WTC11 (cell line): ENCODE data around the gene TIPARP.

Experiments
- CTCF ChIP-seq: fragments of 200-600 bp; IDR thresholded peaks from 2 replicates; pipeline ENCODE4 v1.8.0; 2022; ENCODE audit warnings: antibody characterized with exemption
- IRF2 ChIP-seq: sonication (generic); formaldehyde crosslinking; IDR thresholded peaks from 2 replicates; pipeline ENCODE4 v1.8.0; 2022; ENCODE audit warnings: low read depth, missing genetic modification reagents, borderline replicate concordance
- JUN ChIP-seq: sonication (generic); formaldehyde crosslinking; IDR thresholded peaks from 2 replicates; pipeline ENCODE4 v1.8.0; 2023; ENCODE audit warnings: mild to moderate bottlenecking, missing genetic modification reagents
- NFYB ChIP-seq: sonication (generic); formaldehyde crosslinking; conservative IDR thresholded peaks from 2 replicates; pipeline ENCODE4 v1.8.0; 2022; ENCODE audit warnings: low read depth, missing genetic modification reagents
- TCF7 ChIP-seq: sonication (generic); formaldehyde crosslinking; IDR thresholded peaks from 2 replicates; pipeline ENCODE4 v1.8.0; 2022; ENCODE audit warnings: mild to moderate bottlenecking, low read depth, missing genetic modification reagents, moderate library complexity
- ZNF512 ChIP-seq: sonication (generic); formaldehyde crosslinking; IDR thresholded peaks from 2 replicates; pipeline ENCODE4 v1.8.1; 2022; ENCODE audit warnings: missing genetic modification reagents, borderline replicate concordance

- TF ChIP-seq JUN (no peak), IRF2 (CRISPR knock-in tag) (no peak), CTCF (no peak), NFYB (CRISPR knock-in tag) (no peak), ZNF512 (no peak), TCF7 (CRISPR knock-in tag) (no peak)
Measured at GRCh38 chr3:156707588-156707987, 33.2 kb downstream of the TIPARP start.
